ENCODE data around the gene COL25A1. TPM values are rescaled to one million over a fixed set of nuclear protein-coding genes. Genes with fewer than 3 reads are reported as not detected.

COL25A1 gene
- total RNA-seq, 4 donors from 2014 or later = 0.14 to 1.6 (median 0.32) TPM; not detected in 1

GRCh38 chr4:109248322-109248900, 54.0 kb downstream of the COL25A1 start:
- Histone ChIP-seq H3K27ac (no peak overlapping the region), H3K27me3 (no peaks in the 10 kb centered on the region), H3K4me1 (no peaks in the 10 kb centered on the region), H3K4me3 (no peak overlapping the region), H3K9me3 (no peaks in the 10 kb centered on the region), H3K36me3 (no peaks in the 10 kb centered on the region)
- 68% methylated on average over 4 of the region's 4 CpGs; no CpG with 5 or more reads in 1 of the 2 donors for WGBS, 2 donors (ENCODE audit: low coverage in 1 of 2)
- intact Hi-C loops (cut with DNase I; ENCODE audit: low total_unique reads) = no loop called here
- DNase-seq = no peak
- in situ Hi-C loops (cut with MboI; ENCODE audit: low pct_ligation_motif_present in 1 of 4, low pct_unique_long_range_greater_than_20kb in 1 of 4, low sequenced_read_pairs in 3 of 4) = no loop called here
- TF ChIP-seq EP300 (IDR thresholded peaks at IDR 0.05; ENCODE audit: low read depth) (no peak), POLR2AphosphoS5 (IDR thresholded peaks at IDR 0.05) (no peak), CTCF (IDR thresholded peaks at IDR 0.05) (no peak), POLR2A (IDR thresholded peaks at IDR 0.05) (no peak)

GRCh38 chr4:109243871-109244270, 58.6 kb downstream of the COL25A1 start:
- H3K27ac ChIP-seq = no peak overlapping the region
- TF ChIP-seq CTCF (IDR thresholded peaks at IDR 0.05) (no peak), POLR2A (IDR thresholded peaks at IDR 0.05) (no peak), POLR2AphosphoS5 (IDR thresholded peaks at IDR 0.05) (no peak), EP300 (IDR thresholded peaks at IDR 0.05; ENCODE audit: low read depth) (no peak)
- intact Hi-C loops (cut with DNase I; ENCODE audit: low total_unique reads) (no loop called here), in situ Hi-C loops (cut with MboI; ENCODE audit: low pct_ligation_motif_present in 1 of 4, low pct_unique_long_range_greater_than_20kb in 1 of 4, low sequenced_read_pairs in 3 of 4) (no loop called here)
- DNase-seq = no peak
- 78 to 79% methylated on average over 3 of the region's 3 CpGs for WGBS, 2 donors (ENCODE audit: low coverage in 1 of 2)
- no peaks in the 10 kb centered on the region for H3K4me1 ChIP-seq
- no peaks in the 10 kb centered on the region for H3K27me3 ChIP-seq
- no peaks in the 10 kb centered on the region for H3K9me3 ChIP-seq
- H3K4me3 ChIP-seq = no peak overlapping the region
- H3K36me3 ChIP-seq = no peaks in the 10 kb centered on the region

GRCh38 chr4:109238746-109239145, 63.7 kb downstream of the COL25A1 start:
- intact Hi-C loops (cut with DNase I; ENCODE audit: low total_unique reads) (no loop called here), in situ Hi-C loops (cut with MboI; ENCODE audit: low pct_ligation_motif_present in 1 of 4, low pct_unique_long_range_greater_than_20kb in 1 of 4, low sequenced_read_pairs in 3 of 4) (no loop called here)
- Histone ChIP-seq H3K27ac (no peak overlapping the region), H3K36me3 (no peaks in the 10 kb centered on the region), H3K4me1 (no peaks in the 10 kb centered on the region), H3K4me3 (no peak overlapping the region), H3K27me3 (no peaks in the 10 kb centered on the region), H3K9me3 (no peaks in the 10 kb centered on the region)
- no peak for DNase-seq
- TF ChIP-seq CTCF (IDR thresholded peaks at IDR 0.05) = no peak
- 65 to 71% methylated on average over 2 of the region's 2 CpGs for WGBS, 2 donors (ENCODE audit: low coverage in 1 of 2)

- TF ChIP-seq POLR2A (IDR thresholded peaks at IDR 0.05) (no peak), EP300 (IDR thresholded peaks at IDR 0.05; ENCODE audit: low read depth) (no peak), CTCF (IDR thresholded peaks at IDR 0.05) (no peak)
- H3K27me3 ChIP-seq = no peaks in the 10 kb centered on the region
- H3K36me3 ChIP-seq = no peaks in the 10 kb centered on the region
- no peak for DNase-seq
- no peaks in the 10 kb centered on the region for H3K4me1 ChIP-seq
- 81 to 83% methylated on average over 1 of the region's 1 CpG for WGBS, 2 donors (ENCODE audit: low coverage in 1 of 2)
- in situ Hi-C loops (cut with MboI; ENCODE audit: low pct_ligation_motif_present in 1 of 4, low pct_unique_long_range_greater_than_20kb in 1 of 4, low sequenced_read_pairs in 3 of 4) = no loop called here
- intact Hi-C loops (cut with DNase I; ENCODE audit: low total_unique reads) = no loop called here
- no peaks in the 10 kb centered on the region for H3K9me3 ChIP-seq
- H3K4me3 ChIP-seq = no peak overlapping the region
- H3K27ac ChIP-seq = no peak overlapping the region
Measured at GRCh38 chr4:109235683-109236082, 66.8 kb downstream of the COL25A1 start.
